ENCODE measurements around the gene RTRAF. TPM values are rescaled to one million over a fixed set of nuclear protein-coding genes. Genes with fewer than 3 reads are reported as not detected.

RTRAF gene
- total and polyA plus RNA-seq, 4 donors: 21.6 to 119 (median 66.6) TPM

GRCh38 chr14:52021957-52022600 is 32.7 kb downstream of the RTRAF start:
- Histone ChIP-seq H3K36me3 (ENCODE audit: control insufficient read depth in 4 of 4, insufficient read depth in 3 of 4, low read depth in 1 of 4, low read length in 3 of 4) (no peaks in the 10 kb centered on the region), H3K9ac (ENCODE audit: low read depth in 1 of 2, low read length in 2 of 2) (no peak overlapping the region), H3K9me3 (ENCODE audit: control insufficient read depth in 4 of 4, low read length in 3 of 4) (no peaks in the 10 kb centered on the region), H3K4me1 (ENCODE audit: control insufficient read depth in 4 of 4, insufficient read depth in 4 of 4, low read length in 3 of 4) (no peaks in the 10 kb centered on the region), H3K4me3 (ENCODE audit: low read depth in 1 of 3, low read length in 3 of 3) (no peak overlapping the region), H3K27me3 (ENCODE audit: control insufficient read depth in 4 of 4, insufficient read depth in 4 of 4, low read length in 3 of 4) (no peaks in the 10 kb centered on the region), H3K27ac (ENCODE audit: low read depth in 1 of 2, low read length in 2 of 2) (no peak overlapping the region)
- TF ChIP-seq YY1 (IDR thresholded peaks at IDR 0.05) (no peak), FOXA1 (IDR thresholded peaks at IDR 0.05) (no peak), ZBTB33 (IDR thresholded peaks at IDR 0.05) (no peak)
- TF ChIP-seq, protein P1, sequence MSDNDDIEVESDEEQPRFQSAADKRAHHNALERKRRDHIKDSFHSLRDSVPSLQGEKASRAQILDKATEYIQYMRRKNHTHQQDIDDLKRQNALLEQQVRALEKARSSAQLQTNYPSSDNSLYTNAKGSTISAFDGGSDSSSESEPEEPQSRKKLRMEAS (IDR thresholded peaks at IDR 0.05): no peak
- DNase-seq (ENCODE audit: low spot score): no peak
- 63% methylated on average over 6 of the region's 6 CpGs for WGBS

- Histone ChIP-seq H3K27me3 (ENCODE audit: control insufficient read depth in 4 of 4, insufficient read depth in 4 of 4, low read length in 3 of 4) (no peaks in the 10 kb centered on the region), H3K36me3 (ENCODE audit: control insufficient read depth in 4 of 4, insufficient read depth in 3 of 4, low read depth in 1 of 4, low read length in 3 of 4) (no peaks in the 10 kb centered on the region), H3K4me1 (ENCODE audit: control insufficient read depth in 4 of 4, insufficient read depth in 4 of 4, low read length in 3 of 4) (no peaks in the 10 kb centered on the region), H3K9ac (ENCODE audit: low read depth in 1 of 2, low read length in 2 of 2) (no peak overlapping the region), H3K27ac (ENCODE audit: low read depth in 1 of 2, low read length in 2 of 2) (no peak overlapping the region), H3K9me3 (ENCODE audit: control insufficient read depth in 4 of 4, low read length in 3 of 4) (no peaks in the 10 kb centered on the region), H3K4me3 (ENCODE audit: low read depth in 1 of 3, low read length in 3 of 3) (no peak overlapping the region)
- 89% methylated on average over 1 of the region's 1 CpG for WGBS
- TF ChIP-seq ZBTB33 (IDR thresholded peaks at IDR 0.05) (no peak), FOXA2 (IDR thresholded peaks at IDR 0.05) (no peak), YY1 (IDR thresholded peaks at IDR 0.05) (no peak), HNF4A (conservative IDR thresholded peaks at IDR 0.05) (no peak), FOXA1 (IDR thresholded peaks at IDR 0.05) (no peak), SP1 (IDR thresholded peaks at IDR 0.05) (no peak), GABPA (IDR thresholded peaks at IDR 0.05 in 1 of 2, conservative IDR thresholded peaks at IDR 0.05 in 1 of 2) (no peak), ATF3 (IDR thresholded peaks at IDR 0.05) (no peak)
- DNase-seq (ENCODE audit: low spot score): no peak
Measured at GRCh38 chr14:52023518-52023917, 34.2 kb downstream of the RTRAF start.

DNA sequence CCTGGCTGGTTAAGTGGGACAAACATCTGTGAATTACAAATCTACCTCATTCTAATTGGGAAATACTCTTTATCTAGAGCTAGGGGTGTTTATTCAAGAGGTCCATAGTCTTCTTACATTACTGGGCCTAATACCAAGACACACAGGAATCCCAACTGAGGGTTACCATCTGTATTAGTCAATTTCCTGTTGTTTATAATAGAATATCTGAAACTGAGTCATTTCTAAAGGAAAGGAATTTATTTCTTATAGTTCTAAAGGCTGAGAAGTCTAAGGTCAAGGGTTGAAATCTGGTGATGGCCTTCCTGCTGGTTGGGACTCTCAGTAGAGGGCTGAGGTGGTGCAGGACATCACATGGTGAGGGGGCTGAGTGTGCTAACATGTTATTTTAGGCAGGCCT is 36.0 kb downstream of the RTRAF start:
- DNase-seq (ENCODE audit: low spot score): no peak
- no peaks in the 10 kb centered on the region for H3K27me3 ChIP-seq (ENCODE audit: control insufficient read depth in 4 of 4, insufficient read depth in 4 of 4, low read length in 3 of 4)
- TF ChIP-seq FOXA1 (IDR thresholded peaks at IDR 0.05) (no peak), ZBTB33 (IDR thresholded peaks at IDR 0.05) (peak; percentile 14), EGR1 (IDR thresholded peaks at IDR 0.05; ENCODE audit: low read depth in 2 of 2) (no peak), HNF4A (conservative IDR thresholded peaks at IDR 0.05) (peak; percentile 26 to 57), CTCF (IDR thresholded peaks at IDR 0.05; ENCODE audit: low read depth, low read length, missing input control) (no peak), ATF3 (IDR thresholded peaks at IDR 0.05) (no peak)
- TF ChIP-seq, protein P2, sequence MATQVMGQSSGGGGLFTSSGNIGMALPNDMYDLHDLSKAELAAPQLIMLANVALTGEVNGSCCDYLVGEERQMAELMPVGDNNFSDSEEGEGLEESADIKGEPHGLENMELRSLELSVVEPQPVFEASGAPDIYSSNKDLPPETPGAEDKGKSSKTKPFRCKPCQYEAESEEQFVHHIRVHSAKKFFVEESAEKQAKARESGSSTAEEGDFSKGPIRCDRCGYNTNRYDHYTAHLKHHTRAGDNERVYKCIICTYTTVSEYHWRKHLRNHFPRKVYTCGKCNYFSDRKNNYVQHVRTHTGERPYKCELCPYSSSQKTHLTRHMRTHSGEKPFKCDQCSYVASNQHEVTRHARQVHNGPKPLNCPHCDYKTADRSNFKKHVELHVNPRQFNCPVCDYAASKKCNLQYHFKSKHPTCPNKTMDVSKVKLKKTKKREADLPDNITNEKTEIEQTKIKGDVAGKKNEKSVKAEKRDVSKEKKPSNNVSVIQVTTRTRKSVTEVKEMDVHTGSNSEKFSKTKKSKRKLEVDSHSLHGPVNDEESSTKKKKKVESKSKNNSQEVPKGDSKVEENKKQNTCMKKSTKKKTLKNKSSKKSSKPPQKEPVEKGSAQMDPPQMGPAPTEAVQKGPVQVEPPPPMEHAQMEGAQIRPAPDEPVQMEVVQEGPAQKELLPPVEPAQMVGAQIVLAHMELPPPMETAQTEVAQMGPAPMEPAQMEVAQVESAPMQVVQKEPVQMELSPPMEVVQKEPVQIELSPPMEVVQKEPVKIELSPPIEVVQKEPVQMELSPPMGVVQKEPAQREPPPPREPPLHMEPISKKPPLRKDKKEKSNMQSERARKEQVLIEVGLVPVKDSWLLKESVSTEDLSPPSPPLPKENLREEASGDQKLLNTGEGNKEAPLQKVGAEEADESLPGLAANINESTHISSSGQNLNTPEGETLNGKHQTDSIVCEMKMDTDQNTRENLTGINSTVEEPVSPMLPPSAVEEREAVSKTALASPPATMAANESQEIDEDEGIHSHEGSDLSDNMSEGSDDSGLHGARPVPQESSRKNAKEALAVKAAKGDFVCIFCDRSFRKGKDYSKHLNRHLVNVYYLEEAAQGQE (IDR thresholded peaks at IDR 0.05): peak; percentile 22
- TF ChIP-seq, protein P1 (IDR thresholded peaks at IDR 0.05): peak; percentile 23

More for the DNA sequence above, 36.0 kb downstream of the RTRAF start:
- Histone ChIP-seq H3K4me1 (ENCODE audit: control insufficient read depth in 4 of 4, insufficient read depth in 4 of 4, low read length in 3 of 4) (no peaks in the 10 kb centered on the region), H3K9me3 (ENCODE audit: control insufficient read depth in 4 of 4, low read length in 3 of 4) (no peaks in the 10 kb centered on the region), H3K36me3 (ENCODE audit: control insufficient read depth in 4 of 4, insufficient read depth in 3 of 4, low read depth in 1 of 4, low read length in 3 of 4) (no peaks in the 10 kb centered on the region), H3K27ac (ENCODE audit: low read depth in 1 of 2, low read length in 2 of 2) (no peak overlapping the region), H3K9ac (ENCODE audit: low read depth in 1 of 2, low read length in 2 of 2) (no peak overlapping the region), H3K4me3 (ENCODE audit: low read depth in 1 of 3, low read length in 3 of 3) (no peak overlapping the region)
